HUES64 (cell line): ENCODE data around the gene TFDP2.
"Not testable (repeated sequence)": the region's sequence is repeated elsewhere in the genome, so short reads cannot be mapped to it uniquely, and the experiment has no call there.

ENCODE experiments used
- H3K27ac ChIP-seq: 2 replicates; pipeline ENCODE4 v1.7.0; 2013; ENCODE audit warnings: low read depth, low read length, inconsistent platforms
- H3K27me3 ChIP-seq: 2 replicates; pipeline ENCODE4 v1.6.1; 2013; ENCODE audit warnings: mild to moderate bottlenecking, low read length; ENCODE audit not compliant: insufficient read depth
- H3K36me3 ChIP-seq: 2 replicates; pipeline ENCODE4 v1.6.1; 2013; ENCODE audit warnings: mild to moderate bottlenecking, low read length; ENCODE audit not compliant: insufficient read depth
- H3K4me1 ChIP-seq: 2 replicates; pipeline ENCODE4 v1.6.1; 2013; ENCODE audit warnings: mild to moderate bottlenecking, low read length, moderate library complexity; ENCODE audit not compliant: insufficient read depth
- H3K4me3 ChIP-seq: 2 replicates; pipeline ENCODE4 v1.5.1; 2013; ENCODE audit warnings: mild to moderate bottlenecking, low read length, moderate library complexity
- H3K9ac ChIP-seq: 2 replicates; pipeline ENCODE4 v1.6.1; 2013; ENCODE audit warnings: mild to moderate bottlenecking, low read depth, low read length
- H3K9me3 ChIP-seq: 2 replicates; pipeline ENCODE4 v1.6.1; 2013; ENCODE audit warnings: low read depth, low read length; ENCODE audit not compliant: insufficient read depth
- WGBS: fragments of 150-250, 120-280 bp; methylation state at CpG from one replicate; pipeline ENCODE4 v1.1.7; 2013; ENCODE audit warnings: missing lambda C conversion rate; 5-methylcytosine and 5-hydroxymethylcytosine counted together

The TFDP2 gene

DNA sequence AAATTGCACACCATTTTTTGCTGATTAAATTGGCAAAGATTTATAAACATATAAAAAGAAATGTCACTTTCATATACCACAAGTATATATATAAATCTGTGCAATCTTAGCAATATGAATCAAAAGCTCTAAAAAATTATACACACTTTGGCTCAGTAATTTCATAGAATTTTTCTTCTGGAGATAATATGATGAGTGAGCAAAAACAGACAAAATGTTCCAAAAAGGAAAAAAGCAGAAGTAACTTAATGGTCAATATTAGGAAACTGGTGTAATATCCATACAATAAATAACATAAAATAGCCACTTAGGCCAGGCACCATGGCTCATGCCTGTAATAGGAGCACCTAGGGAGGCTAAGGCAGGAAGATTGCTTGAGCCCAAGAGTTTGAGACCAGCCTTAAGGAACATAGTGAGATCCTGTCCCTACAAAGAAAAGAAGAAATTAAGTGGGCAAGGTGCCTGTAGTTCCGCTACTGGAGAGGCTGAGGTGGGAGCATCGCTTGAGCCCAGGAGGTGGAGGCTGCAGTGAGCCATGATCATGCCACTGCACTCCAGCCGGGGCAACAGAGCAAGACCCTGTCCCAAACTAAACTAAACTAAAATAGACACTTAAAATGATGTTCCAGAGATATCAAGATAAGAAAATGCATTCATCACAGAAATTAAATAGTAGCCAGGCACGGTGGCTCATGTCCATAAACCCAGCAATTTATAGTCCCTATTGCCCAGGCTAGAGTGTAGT, 52.1 kb downstream of the TFDP2 start:
- no peaks in the 10 kb centered on the region for H3K27me3 ChIP-seq
- H3K4me1 ChIP-seq, result no peaks in the 10 kb centered on the region
- H3K36me3 ChIP-seq, result no peaks in the 10 kb centered on the region
- no peak overlapping the region for H3K27ac ChIP-seq
- no peaks in the 10 kb centered on the region for H3K9me3 ChIP-seq
- H3K9ac ChIP-seq, result no peak overlapping the region
- H3K4me3 ChIP-seq, result no peak overlapping the region
- WGBS, result 97% methylated on average over 4 of the region's 4 CpGs

DNA sequence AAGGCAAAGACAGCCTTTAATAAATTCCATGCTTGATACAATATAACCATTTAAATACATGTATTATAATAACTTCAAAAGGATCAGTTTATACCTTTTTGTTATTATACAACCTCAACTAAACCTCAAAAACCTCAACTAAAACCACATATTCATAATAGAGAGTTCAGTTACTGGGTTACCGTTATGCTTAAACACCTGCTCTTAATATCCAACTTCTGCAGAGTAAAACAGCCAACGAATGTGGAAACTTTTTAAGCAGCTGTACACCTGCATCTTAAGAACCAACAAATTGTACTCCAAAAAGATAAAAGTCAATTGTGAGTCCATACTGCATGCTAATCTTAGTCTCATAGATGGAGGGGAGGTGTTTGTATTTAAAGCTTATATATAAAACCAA, 53.5 kb downstream of the TFDP2 start:
- no peak overlapping the region for H3K9ac ChIP-seq
- H3K36me3 ChIP-seq, result no peaks in the 10 kb centered on the region
- no peak overlapping the region for H3K4me3 ChIP-seq
- no peaks in the 10 kb centered on the region for H3K27me3 ChIP-seq
- 92% methylated on average over 2 of the region's 2 CpGs for WGBS
- no peaks in the 10 kb centered on the region for H3K9me3 ChIP-seq
- no peaks in the 10 kb centered on the region for H3K4me1 ChIP-seq
- H3K27ac ChIP-seq, result no peak overlapping the region

DNA sequence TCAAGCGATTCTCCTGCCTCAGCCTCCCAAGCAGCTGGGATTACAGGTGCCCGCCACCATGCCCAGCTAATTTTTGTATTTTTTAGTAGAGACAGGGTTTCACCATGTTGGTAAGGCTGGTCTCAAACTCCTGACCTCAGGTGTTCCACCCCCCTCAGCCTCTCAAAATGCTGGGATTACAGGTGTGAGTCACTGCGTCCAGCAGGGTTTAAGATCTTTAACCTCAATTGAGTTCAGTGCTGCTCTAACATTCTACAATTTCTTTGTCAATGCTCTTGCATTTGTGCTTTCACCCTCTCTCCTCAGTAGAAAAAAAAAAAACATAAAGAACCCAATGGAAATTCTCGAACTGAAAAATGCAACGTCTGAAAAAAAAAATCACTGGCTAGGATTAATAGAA, 60.4 kb downstream of the TFDP2 start:
- not testable (repeated sequence) for H3K27ac ChIP-seq, H3K36me3 ChIP-seq, H3K9me3 ChIP-seq, H3K4me1 ChIP-seq, H3K27me3 ChIP-seq, H3K9ac ChIP-seq, H3K4me3 ChIP-seq
- WGBS, result 92% methylated on average over 5 of the region's 5 CpGs

DNA sequence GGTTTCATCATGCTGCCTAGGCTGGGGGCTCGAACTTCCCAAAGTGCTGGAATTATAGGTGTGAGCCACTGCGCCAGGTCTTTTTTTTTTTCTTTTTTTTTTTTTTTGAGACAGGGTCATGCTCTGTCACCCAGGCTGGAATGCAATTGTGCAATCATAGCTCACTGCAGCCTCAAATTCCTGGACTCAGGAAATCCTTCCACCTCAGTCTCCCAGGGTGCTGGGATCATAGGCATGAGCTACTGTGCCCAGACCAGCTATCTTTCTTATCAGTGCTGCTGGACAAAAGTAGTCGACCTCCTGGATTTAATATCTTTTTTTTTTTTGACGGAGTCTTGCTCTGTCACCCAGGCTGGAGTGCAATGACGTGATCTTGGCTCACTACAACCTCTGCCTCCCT, 60.8 kb downstream of the TFDP2 start:
- Histone ChIP-seq H3K9ac (no peak overlapping the region), H3K4me1 (no peaks in the 10 kb centered on the region), H3K36me3 (no peaks in the 10 kb centered on the region), H3K27ac (no peak overlapping the region), H3K27me3 (no peaks in the 10 kb centered on the region), H3K4me3 (no peak overlapping the region), H3K9me3 (no peaks in the 10 kb centered on the region)
- 90% methylated on average over 5 of the region's 5 CpGs for WGBS

DNA sequence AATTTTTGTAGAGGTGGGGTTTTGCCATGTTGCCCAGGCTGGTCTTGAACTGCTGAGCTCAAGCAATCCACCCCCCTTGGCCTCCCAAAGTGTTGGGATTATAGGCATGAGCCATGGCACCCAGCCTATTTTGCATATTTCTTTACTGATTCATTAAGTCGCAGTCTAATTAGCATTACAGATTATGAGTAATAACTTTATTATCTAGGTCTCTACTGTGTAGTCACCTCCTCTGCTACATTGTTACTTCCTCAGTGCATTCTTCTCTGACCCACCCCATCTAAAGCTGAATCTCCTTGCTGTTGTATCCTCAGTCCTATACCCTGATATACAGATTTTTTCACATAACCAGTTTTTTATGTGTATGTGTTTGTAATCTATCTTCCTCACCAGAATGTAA, 61.7 kb downstream of the TFDP2 start:
- Histone ChIP-seq H3K27me3 (no peaks in the 10 kb centered on the region), H3K4me1 (no peaks in the 10 kb centered on the region), H3K27ac (no peak overlapping the region), H3K9ac (no peak overlapping the region), H3K9me3 (no peaks in the 10 kb centered on the region), H3K36me3 (no peaks in the 10 kb centered on the region), H3K4me3 (no peak overlapping the region)
- no CpG with 5 or more reads among the region's 1 CpG for WGBS

DNA sequence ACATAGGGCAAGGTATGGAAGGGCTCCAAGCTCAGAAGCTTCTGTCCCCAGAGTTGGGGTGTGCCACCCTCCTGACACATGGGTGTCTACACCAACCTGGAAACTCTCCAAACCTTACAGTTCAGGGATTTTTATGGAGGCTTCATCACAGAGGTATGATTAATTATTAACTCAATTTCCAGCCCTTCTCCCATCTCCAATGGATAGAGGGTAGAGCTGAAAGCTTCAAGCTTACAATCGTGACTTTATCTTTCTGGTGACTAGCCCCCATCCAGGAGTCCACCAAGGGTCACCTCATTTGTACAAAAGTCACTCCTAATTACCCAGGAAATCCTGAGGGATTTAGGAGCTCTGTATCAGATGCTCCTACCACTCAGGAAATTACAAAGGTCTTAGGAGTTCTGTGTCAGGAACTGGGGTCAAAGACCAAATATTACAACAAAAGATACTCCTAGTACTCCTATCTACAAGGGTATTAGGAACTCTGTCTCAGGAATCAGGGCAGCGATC, 62.7 kb downstream of the TFDP2 start:
- no peak overlapping the region for H3K9ac ChIP-seq
- no peaks in the 10 kb centered on the region for H3K9me3 ChIP-seq
- no peak overlapping the region for H3K4me3 ChIP-seq
- H3K36me3 ChIP-seq, result no peaks in the 10 kb centered on the region
- no peaks in the 10 kb centered on the region for H3K4me1 ChIP-seq
- 92% methylated on average over 2 of the region's 2 CpGs for WGBS
- no peaks in the 10 kb centered on the region for H3K27me3 ChIP-seq
- H3K27ac ChIP-seq, result no peak overlapping the region

DNA sequence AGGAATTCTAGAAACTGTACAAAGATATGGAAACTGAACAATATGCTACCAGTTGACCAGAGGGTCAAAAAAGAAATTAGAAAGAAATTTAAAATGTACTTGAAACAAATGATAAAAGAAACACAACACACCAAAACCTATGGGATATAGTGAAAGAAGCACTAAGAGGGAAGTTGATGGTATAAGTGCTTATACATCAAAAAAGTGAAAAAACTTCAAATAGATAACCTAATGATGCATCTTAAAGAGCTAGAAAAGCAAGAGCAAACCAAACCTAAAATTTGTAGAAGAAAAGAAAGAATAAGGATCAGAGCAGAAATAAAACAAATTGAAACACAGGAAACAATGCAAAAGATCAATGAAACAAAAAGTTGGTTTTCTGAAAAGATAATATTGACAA, 68.2 kb downstream of the TFDP2 start:
- Histone ChIP-seq H3K4me1 (no peaks in the 10 kb centered on the region), H3K9ac (no peak overlapping the region), H3K4me3 (no peak overlapping the region), H3K27ac (no peak overlapping the region), H3K27me3 (no peaks in the 10 kb centered on the region), H3K9me3 (no peaks in the 10 kb centered on the region), H3K36me3 (no peaks in the 10 kb centered on the region)

DNA sequence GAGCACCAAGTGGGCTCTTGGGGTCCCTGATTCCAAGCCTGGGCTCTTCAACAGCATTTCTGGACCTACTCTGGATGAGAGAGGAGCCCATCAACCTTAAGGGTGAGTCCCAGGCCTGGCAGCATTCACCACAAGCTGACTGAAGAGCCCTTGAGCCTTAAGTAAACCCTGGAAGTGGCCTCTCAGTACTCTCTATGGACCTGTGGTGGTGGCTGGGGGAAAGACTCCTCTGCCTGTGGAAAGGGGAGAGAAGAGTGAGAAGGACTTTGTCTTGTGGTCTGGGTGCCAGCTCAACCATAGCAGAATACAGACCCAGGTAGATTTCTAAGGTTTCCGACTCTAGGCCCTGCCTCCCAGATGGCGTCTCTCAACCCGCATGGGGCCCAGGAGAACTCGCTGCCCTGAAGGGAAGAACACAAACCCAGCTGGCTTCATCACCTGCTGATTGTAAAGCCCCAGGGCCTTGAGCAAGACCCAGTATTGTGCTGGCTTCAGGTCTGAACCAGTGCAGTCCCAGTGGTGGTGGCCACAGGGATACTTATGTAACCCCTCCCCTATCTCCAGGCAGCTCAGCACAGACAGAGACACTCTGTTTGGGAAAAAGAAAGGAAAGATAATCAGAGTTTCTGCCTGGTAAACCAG, 71.4 kb downstream of the TFDP2 start:
- no peak overlapping the region for H3K4me3 ChIP-seq
- H3K9me3 ChIP-seq, result no peaks in the 10 kb centered on the region
- no peaks in the 10 kb centered on the region for H3K27me3 ChIP-seq
- no peak overlapping the region for H3K9ac ChIP-seq
- H3K4me1 ChIP-seq, result peaks cover 5% of the 10 kb centered on the region; the same call in 1 of the 2 replicates
- H3K36me3 ChIP-seq, result no peaks in the 10 kb centered on the region
- WGBS, result 93% methylated on average over 4 of the region's 4 CpGs
- no peak overlapping the region for H3K27ac ChIP-seq

DNA sequence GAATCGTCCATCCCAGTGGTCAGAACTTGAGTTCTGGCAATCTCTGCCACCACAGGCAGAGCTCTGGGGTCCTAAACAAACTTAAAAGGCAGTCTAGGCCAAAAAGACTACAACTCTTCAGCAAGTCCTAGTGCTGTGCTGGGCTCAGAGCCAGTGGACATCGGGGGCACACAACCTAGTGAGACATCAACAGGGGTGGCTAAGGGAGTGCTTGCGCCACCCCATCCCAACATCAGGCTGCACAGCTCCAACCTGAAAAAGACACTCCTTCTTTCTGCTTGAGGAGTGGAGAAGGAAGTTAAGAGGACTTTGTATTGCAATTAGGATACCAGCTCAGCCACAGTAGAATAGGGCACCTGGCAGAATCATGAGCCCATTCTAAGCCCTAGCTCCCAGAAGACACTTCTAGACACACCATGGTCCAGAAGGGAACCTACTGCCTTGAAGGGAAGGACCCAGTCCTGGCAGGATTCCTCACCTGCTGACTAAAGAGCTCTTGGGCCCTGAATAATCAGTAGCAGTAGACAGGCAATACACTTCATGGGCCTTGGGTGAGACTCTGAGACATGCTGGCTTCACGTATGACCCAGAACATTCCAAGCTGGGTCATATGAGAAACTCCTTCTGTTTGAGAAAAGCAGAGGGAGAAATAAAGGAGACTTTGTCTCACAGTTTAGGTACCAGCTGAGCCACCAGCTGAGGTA, 72.0 kb downstream of the TFDP2 start:
- H3K27me3 ChIP-seq, result no peaks in the 10 kb centered on the region
- no peaks in the 10 kb centered on the region for H3K9me3 ChIP-seq
- no peaks in the 10 kb centered on the region for H3K36me3 ChIP-seq
- H3K27ac ChIP-seq, result no peak overlapping the region
- H3K4me1 ChIP-seq, result peaks cover 8% of the 10 kb centered on the region; the same call in 1 of the 2 replicates
- 96% methylated on average over 4 of the region's 4 CpGs for WGBS
- H3K4me3 ChIP-seq, result no peak overlapping the region
- H3K9ac ChIP-seq, result no peak overlapping the region

DNA sequence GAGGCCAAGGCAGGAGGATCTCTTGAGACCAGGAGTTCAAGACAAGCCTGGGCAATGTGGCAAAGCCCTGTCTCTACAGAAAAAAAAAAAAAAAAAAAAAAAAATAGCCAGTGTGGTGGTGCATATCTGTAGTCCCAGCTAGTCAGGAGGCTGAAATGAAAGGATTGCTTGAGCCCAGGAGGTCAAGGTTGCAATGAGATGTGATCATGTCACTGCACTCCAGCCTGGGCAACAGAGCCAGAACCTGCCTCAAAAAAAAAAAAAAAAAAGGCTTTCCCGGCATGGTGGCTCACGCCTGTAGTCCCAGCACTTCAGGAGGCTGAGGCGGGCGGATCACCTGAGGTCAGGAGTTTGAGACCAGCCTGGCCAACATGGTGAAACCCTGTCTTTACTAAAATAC, 73.7 kb downstream of the TFDP2 start:
- H3K27me3 ChIP-seq, H3K9me3 ChIP-seq, H3K9ac ChIP-seq, H3K4me3 ChIP-seq, H3K27ac ChIP-seq, H3K36me3 ChIP-seq: not testable (repeated sequence)
- 88% methylated on average over 4 of the region's 4 CpGs for WGBS
- peaks cover 14% of the 10 kb centered on the region for H3K4me1 ChIP-seq

DNA sequence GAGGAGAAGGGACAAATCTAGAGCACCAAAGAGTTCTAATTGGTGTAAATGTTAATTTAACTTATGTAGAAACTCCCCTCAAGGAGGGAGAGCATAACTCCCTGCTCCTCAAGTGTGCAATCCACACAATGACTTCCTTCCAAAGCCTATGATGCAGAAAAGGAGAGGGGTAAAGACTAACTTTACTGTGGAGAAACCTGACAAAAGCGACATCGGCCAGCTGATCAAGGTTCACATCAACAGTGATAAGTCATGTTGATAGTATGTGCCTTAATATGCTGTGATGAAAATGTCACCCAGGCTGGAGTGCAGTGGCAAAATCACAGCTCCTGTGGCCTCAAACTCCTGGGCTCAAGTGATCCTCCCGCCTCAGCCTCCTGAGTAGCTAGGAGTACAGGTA, 76.5 kb downstream of the TFDP2 start:
- Histone ChIP-seq H3K36me3 (no peaks in the 10 kb centered on the region), H3K4me1 (peaks cover 14% of the 10 kb centered on the region), H3K9ac (no peak overlapping the region), H3K27ac (no peak overlapping the region), H3K27me3 (no peaks in the 10 kb centered on the region), H3K9me3 (no peaks in the 10 kb centered on the region), H3K4me3 (no peak overlapping the region)
- WGBS, result 97% methylated on average over 3 of the region's 3 CpGs
